Activated naive CD8-positive, alpha-beta T cell (primary cell): ENCODE data around the gene ETV2.
"Not testable (repeated sequence)": the region's sequence is repeated elsewhere in the genome, so short reads cannot be mapped to it uniquely, and the experiment has no call there.

Experiments used
- H3K27ac Mint-ChIP-seq: one replicate; pipeline ENCODE4 v1.8.0; 2021; ENCODE audit warnings: mixed read lengths
- H3K27me3 Mint-ChIP-seq: one replicate; pipeline ENCODE4 v1.8.0; 2021; ENCODE audit warnings: mixed read lengths
- H3K36me3 Mint-ChIP-seq: one replicate; pipeline ENCODE4 v1.8.0; 2021; ENCODE audit warnings: mixed read lengths
- H3K4me1 Mint-ChIP-seq: one replicate; pipeline ENCODE4 v1.8.0; 2021; ENCODE audit warnings: low read depth, mixed read lengths
- H3K4me3 Mint-ChIP-seq: one replicate; pipeline ENCODE4 v1.8.0; 2021; ENCODE audit warnings: mild to moderate bottlenecking, mixed read lengths
- H3K9me3 Mint-ChIP-seq: one replicate; pipeline ENCODE4 v1.8.0; 2021; ENCODE audit warnings: low read depth, mixed read lengths

The ETV2 gene

GRCh38 chr19:35641515-35642151 is at the start of gene ETV2:
Gene ETV2, plus strand, starts transcription at chr19:35641745. Its CDS starts 716 bp downstream, at chr19:35642461.
- H3K27me3 Mint-ChIP-seq: no peaks in the 10 kb centered on the region
- no peaks in the 10 kb centered on the region for H3K9me3 Mint-ChIP-seq
- peak within 1 kb of the TSS; percentile 68 for H3K4me3 Mint-ChIP-seq
- H3K27ac Mint-ChIP-seq: peak within 1 kb of the TSS; percentile 43
- peaks cover 27% of the 10 kb centered on the region for H3K4me1 Mint-ChIP-seq
- H3K36me3 Mint-ChIP-seq: no peaks in the 10 kb centered on the region

- Mint-ChIP-seq H3K27ac (no peak overlapping the region), H3K9me3 (no peaks in the 10 kb centered on the region), H3K4me1 (no peaks in the 10 kb centered on the region)
These were observed 49.3 kb upstream of the ETV2 start for GRCh38 chr19:35592226-35592625.

GRCh38 chr19:35595026-35595425 is 46.5 kb upstream of the ETV2 start:
- H3K27me3 Mint-ChIP-seq, H3K4me1 Mint-ChIP-seq, H3K27ac Mint-ChIP-seq, H3K36me3 Mint-ChIP-seq, H3K4me3 Mint-ChIP-seq, H3K9me3 Mint-ChIP-seq: not testable (repeated sequence)

More at GRCh38 chr19:35592226-35592625, 49.3 kb upstream of the ETV2 start:
- Mint-ChIP-seq H3K36me3 (no peaks in the 10 kb centered on the region), H3K27me3 (peaks cover 2% of the 10 kb centered on the region), H3K4me3 (no peak overlapping the region)

GRCh38 chr19:35595928-35596327 is 45.6 kb upstream of the ETV2 start:
- Mint-ChIP-seq H3K27me3 (peaks cover 2% of the 10 kb centered on the region), H3K36me3 (no peaks in the 10 kb centered on the region), H3K4me1 (no peaks in the 10 kb centered on the region), H3K27ac (no peak overlapping the region), H3K4me3 (no peak overlapping the region), H3K9me3 (no peaks in the 10 kb centered on the region)

- no peak overlapping the region for H3K4me3 Mint-ChIP-seq
- H3K27me3 Mint-ChIP-seq: peaks cover 2% of the 10 kb centered on the region
- no peaks in the 10 kb centered on the region for H3K4me1 Mint-ChIP-seq
- H3K27ac Mint-ChIP-seq: no peak overlapping the region
- no peaks in the 10 kb centered on the region for H3K9me3 Mint-ChIP-seq
- no peaks in the 10 kb centered on the region for H3K36me3 Mint-ChIP-seq
These were observed 45.1 kb upstream of the ETV2 start for GRCh38 chr19:35596366-35596999.

- no peaks in the 10 kb centered on the region for H3K36me3 Mint-ChIP-seq
- no peaks in the 10 kb centered on the region for H3K9me3 Mint-ChIP-seq
- H3K4me3 Mint-ChIP-seq: no peak overlapping the region
- no peak overlapping the region for H3K27ac Mint-ChIP-seq
- H3K4me1 Mint-ChIP-seq: no peaks in the 10 kb centered on the region
- H3K27me3 Mint-ChIP-seq: no peaks in the 10 kb centered on the region
These were observed 39.6 kb upstream of the ETV2 start for GRCh38 chr19:35601971-35602370.

- not testable (repeated sequence) for H3K36me3 Mint-ChIP-seq, H3K9me3 Mint-ChIP-seq, H3K27ac Mint-ChIP-seq, H3K4me1 Mint-ChIP-seq, H3K27me3 Mint-ChIP-seq, H3K4me3 Mint-ChIP-seq
These were observed 37.1 kb upstream of the ETV2 start for GRCh38 chr19:35604436-35604835.

- peaks cover 22% of the 10 kb centered on the region for H3K4me1 Mint-ChIP-seq
- H3K27ac Mint-ChIP-seq, H3K27me3 Mint-ChIP-seq, H3K36me3 Mint-ChIP-seq, H3K9me3 Mint-ChIP-seq, H3K4me3 Mint-ChIP-seq: not testable (repeated sequence)
These were observed 34.4 kb upstream of the ETV2 start for GRCh38 chr19:35607170-35607569.

- Mint-ChIP-seq H3K27me3 (no peaks in the 10 kb centered on the region), H3K27ac (no peak overlapping the region), H3K36me3 (peaks cover 6% of the 10 kb centered on the region), H3K4me3 (no peak overlapping the region), H3K4me1 (peaks cover 26% of the 10 kb centered on the region), H3K9me3 (no peaks in the 10 kb centered on the region)
These were observed 33.9 kb upstream of the ETV2 start for GRCh38 chr19:35607661-35608060.

- Mint-ChIP-seq H3K36me3 (peaks cover 6% of the 10 kb centered on the region), H3K4me1 (peaks cover 26% of the 10 kb centered on the region), H3K9me3 (no peaks in the 10 kb centered on the region), H3K27ac (no peak overlapping the region), H3K27me3 (no peaks in the 10 kb centered on the region), H3K4me3 (no peak overlapping the region)
These were observed 33.3 kb upstream of the ETV2 start for GRCh38 chr19:35608251-35608650.

- Mint-ChIP-seq H3K9me3 (no peaks in the 10 kb centered on the region), H3K27ac (peak overlapping the region; percentile 34), H3K4me3 (peak overlapping the region; percentile 41), H3K4me1 (peaks cover 28% of the 10 kb centered on the region), H3K27me3 (no peaks in the 10 kb centered on the region), H3K36me3 (peaks cover 6% of the 10 kb centered on the region)
These were observed 31.6 kb upstream of the ETV2 start for GRCh38 chr19:35609851-35610353.

- H3K36me3 Mint-ChIP-seq: peaks cover 8% of the 10 kb centered on the region
- peaks cover 28% of the 10 kb centered on the region for H3K4me1 Mint-ChIP-seq
- peak overlapping the region; percentile 89 for H3K4me3 Mint-ChIP-seq
- no peaks in the 10 kb centered on the region for H3K27me3 Mint-ChIP-seq
- no peaks in the 10 kb centered on the region for H3K9me3 Mint-ChIP-seq
- peak overlapping the region; percentile 81 for H3K27ac Mint-ChIP-seq
These were observed 29.4 kb upstream of the ETV2 start for GRCh38 chr19:35612224-35612558.

GRCh38 chr19:35612559-35613321 is 28.8 kb upstream of the ETV2 start, which contains the start of gene HAUS5:
Gene HAUS5, plus strand, starts transcription at chr19:35612735. Its CDS starts 60 bp downstream, at chr19:35612795.
- Mint-ChIP-seq H3K9me3 (no peaks in the 10 kb centered on the region), H3K4me1 (peaks cover 28% of the 10 kb centered on the region), H3K27me3 (no peaks in the 10 kb centered on the region), H3K4me3 (peak within 1 kb of the TSS; percentile 89), H3K27ac (peak within 1 kb of the TSS; percentile 81), H3K36me3 (peaks cover 6% of the 10 kb centered on the region)

GRCh38 chr19:35613574-35613973 is 28.0 kb upstream of the ETV2 start:
- Mint-ChIP-seq H3K4me1 (peaks cover 26% of the 10 kb centered on the region), H3K27me3 (no peaks in the 10 kb centered on the region), H3K27ac (peak overlapping the region; percentile 72), H3K4me3 (peak overlapping the region; percentile 89), H3K36me3 (peaks cover 2% of the 10 kb centered on the region), H3K9me3 (no peaks in the 10 kb centered on the region)

- peaks cover 2% of the 10 kb centered on the region for H3K36me3 Mint-ChIP-seq
- no peaks in the 10 kb centered on the region for H3K9me3 Mint-ChIP-seq
- no peak overlapping the region for H3K4me3 Mint-ChIP-seq
- H3K27ac Mint-ChIP-seq: no peak overlapping the region
- peaks cover 15% of the 10 kb centered on the region for H3K4me1 Mint-ChIP-seq
- H3K27me3 Mint-ChIP-seq: no peaks in the 10 kb centered on the region
These were observed 26.5 kb upstream of the ETV2 start for GRCh38 chr19:35615036-35615435.
